GM12872 (cell line): Measurements from ENCODE around the gene HEMK1.

Source experiments
- CTCF ChIP-seq: IDR thresholded peaks from 3 replicates; pipeline ENCODE4 v1.5.1; 2011; ENCODE audit warnings: low read depth, mild to moderate bottlenecking, low read length, moderate library complexity; ENCODE audit not compliant: insufficient read depth

HEMK1 gene

GRCh38 chr3:50559702-50560101 is 9.6 kb upstream of the HEMK1 start:
- no peak for TF ChIP-seq CTCF

GRCh38 chr3:50562861-50563260 is 6.5 kb upstream of the HEMK1 start:
- TF ChIP-seq CTCF: no peak

GRCh38 chr3:50563867-50564266 is 5.5 kb upstream of the HEMK1 start:
- no peak for TF ChIP-seq CTCF

- TF ChIP-seq CTCF: no peak
These were observed 5.0 kb upstream of the HEMK1 start for GRCh38 chr3:50564321-50564720.

- TF ChIP-seq CTCF: no peak
These were observed 2.3 kb upstream of the HEMK1 start for GRCh38 chr3:50567011-50567385.

- no peak for TF ChIP-seq CTCF
These were observed 1.7 kb upstream of the HEMK1 start, which contains the start of gene C3orf18 for GRCh38 chr3:50567386-50568167. Gene C3orf18, minus strand, starts transcription at chr3:50567747. Its CDS starts 2,048 bp downstream, at chr3:50565699.

GRCh38 chr3:50570508-50571279 is 1.4 kb downstream of the HEMK1 start:
- TF ChIP-seq CTCF: no peak
